Measurements from ENCODE around the gene UMAD1.

Gene UMAD1

DNA sequence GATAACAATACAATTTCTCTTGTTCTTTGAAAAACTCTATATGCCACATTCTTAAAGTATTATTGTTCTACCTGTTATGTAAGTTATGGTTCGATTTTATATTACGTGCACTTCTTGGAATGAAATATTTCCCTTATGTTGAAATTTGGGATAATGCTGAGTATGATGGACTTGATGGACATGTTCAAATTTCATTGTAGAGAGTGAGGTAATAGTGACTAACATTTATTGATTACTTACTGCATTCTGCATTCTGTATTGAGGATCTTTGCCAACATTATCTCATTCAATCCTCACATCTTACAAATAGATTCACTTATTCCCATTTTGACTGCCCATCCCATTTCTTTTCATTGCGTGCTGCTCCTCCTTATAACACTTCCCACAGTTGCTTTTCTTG, 208.3 kb downstream of the UMAD1 start:
- Histone ChIP-seq H3K79me1 (ENCODE audit: low read length) (no peaks in the 10 kb centered on the region), H3K4me3 (ENCODE audit: low read length) (no peak overlapping the region), H3K79me2 (ENCODE audit: control insufficient read depth, insufficient read depth, low read length) (no peaks in the 10 kb centered on the region), H3K36me3 (ENCODE audit: control insufficient read depth, insufficient read depth, low read length) (no peaks in the 10 kb centered on the region), H3K9ac (ENCODE audit: low read length) (no peak overlapping the region), H2AK5ac (ENCODE audit: low read length) (no peak overlapping the region), H3K56ac (ENCODE audit: low read length) (no peak overlapping the region), H3K27me3 (ENCODE audit: insufficient read depth, low read length, poor library complexity) (no peaks in the 10 kb centered on the region), H3K4me1 (ENCODE audit: control insufficient read depth, low read depth, low read length) (no peaks in the 10 kb centered on the region), H3K4ac (ENCODE audit: low read depth, low read length) (no peak overlapping the region), H2BK120ac (ENCODE audit: low read depth, low read length) (no peak overlapping the region), H3K18ac (ENCODE audit: low read length) (no peak overlapping the region), H4K8ac (ENCODE audit: low read depth, low read length) (no peak overlapping the region), H4K5ac (ENCODE audit: low read length) (no peak overlapping the region), H3K23ac (ENCODE audit: low read length) (no peak overlapping the region), H3K27ac (ENCODE audit: low read depth, low read length) (no peak overlapping the region), H2BK15ac (replicated peaks; ENCODE audit: low read depth) (no peak overlapping the region), H3K4me2 (ENCODE audit: low read length) (no peak overlapping the region), H2BK5ac (ENCODE audit: low read length) (no peak overlapping the region)
- WGBS (ENCODE audit: extremely low coverage, insufficient coverage, low lambda C conversion rate), result 100% methylated on average over 1 of the region's 3 CpGs
- DNase-seq, result no peak

DNA sequence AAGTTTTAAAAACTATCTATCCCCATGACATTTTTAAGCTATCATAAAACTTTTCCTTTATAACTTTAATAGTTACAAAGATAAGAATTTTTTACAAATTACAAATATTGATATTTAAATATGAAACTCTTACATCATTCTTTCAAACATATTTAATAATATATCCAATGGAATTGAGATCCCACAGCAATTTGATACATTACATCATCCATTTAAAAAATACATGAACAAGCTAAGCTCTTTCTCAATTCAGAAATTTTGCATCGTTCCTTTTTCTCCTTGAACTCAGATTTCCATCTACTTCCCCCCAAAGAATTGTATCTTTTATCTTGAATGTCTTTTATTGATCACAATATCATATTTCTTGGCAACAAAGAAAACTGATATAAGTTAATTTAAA, 209.6 kb downstream of the UMAD1 start:
- Histone ChIP-seq H2AK5ac (ENCODE audit: low read length) (no peak overlapping the region), H3K4me2 (ENCODE audit: low read length) (no peak overlapping the region), H3K79me2 (ENCODE audit: control insufficient read depth, insufficient read depth, low read length) (no peaks in the 10 kb centered on the region), H4K8ac (ENCODE audit: low read depth, low read length) (no peak overlapping the region), H3K56ac (ENCODE audit: low read length) (no peak overlapping the region), H3K18ac (ENCODE audit: low read length) (no peak overlapping the region), H4K5ac (ENCODE audit: low read length) (no peak overlapping the region), H3K9ac (ENCODE audit: low read length) (no peak overlapping the region), H3K4me3 (ENCODE audit: low read length) (no peak overlapping the region), H2BK5ac (ENCODE audit: low read length) (no peak overlapping the region), H3K36me3 (ENCODE audit: control insufficient read depth, insufficient read depth, low read length) (no peaks in the 10 kb centered on the region), H3K4ac (ENCODE audit: low read depth, low read length) (no peak overlapping the region), H3K27ac (ENCODE audit: low read depth, low read length) (no peak overlapping the region), H3K27me3 (ENCODE audit: insufficient read depth, low read length, poor library complexity) (no peaks in the 10 kb centered on the region), H3K4me1 (ENCODE audit: control insufficient read depth, low read depth, low read length) (no peaks in the 10 kb centered on the region), H3K79me1 (ENCODE audit: low read length) (no peaks in the 10 kb centered on the region), H2BK120ac (ENCODE audit: low read depth, low read length) (no peak overlapping the region), H3K23ac (ENCODE audit: low read length) (no peak overlapping the region), H2BK15ac (replicated peaks; ENCODE audit: low read depth) (no peak overlapping the region)
- DNase-seq, result no peak
- WGBS (ENCODE audit: extremely low coverage, insufficient coverage, low lambda C conversion rate), result no CpG with 5 or more reads among the region's 1 CpG

DNA sequence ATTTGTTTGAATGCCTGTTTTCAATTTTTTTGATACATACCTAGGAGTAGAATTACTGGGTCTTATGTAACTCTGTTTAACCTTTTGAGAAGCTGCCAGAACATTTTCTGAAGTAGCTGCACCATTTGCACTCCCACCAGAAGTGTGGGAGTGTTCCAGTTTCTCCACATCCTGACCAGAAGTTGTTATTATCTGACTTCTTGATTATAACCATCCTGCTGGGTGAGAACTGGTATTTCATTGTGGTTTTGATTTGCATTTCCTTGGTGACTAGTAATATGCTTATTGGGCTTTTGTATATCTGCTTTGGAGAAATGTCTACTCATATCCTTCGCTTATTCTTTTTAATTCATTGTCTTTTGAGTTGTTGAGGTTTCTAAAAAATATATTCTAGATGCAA, 210.8 kb downstream of the UMAD1 start:
- no peak overlapping the region for H3K4me3 ChIP-seq (ENCODE audit: low read length)
- no peaks in the 10 kb centered on the region for H3K27me3 ChIP-seq (ENCODE audit: insufficient read depth, low read length, poor library complexity)
- no peak overlapping the region for H3K27ac ChIP-seq (ENCODE audit: low read depth, low read length)
- H2AK5ac ChIP-seq (ENCODE audit: low read length), result no peak overlapping the region
- H3K4me1 ChIP-seq (ENCODE audit: control insufficient read depth, low read depth, low read length), result no peaks in the 10 kb centered on the region
- no peak overlapping the region for H3K23ac ChIP-seq (ENCODE audit: low read length)
- H2BK120ac ChIP-seq (ENCODE audit: low read depth, low read length), result no peak overlapping the region
- H3K79me2 ChIP-seq (ENCODE audit: control insufficient read depth, insufficient read depth, low read length), result no peaks in the 10 kb centered on the region
- no peak overlapping the region for H3K4me2 ChIP-seq (ENCODE audit: low read length)
- H3K18ac ChIP-seq (ENCODE audit: low read length), result no peak overlapping the region
- no peak overlapping the region for H4K8ac ChIP-seq (ENCODE audit: low read depth, low read length)
- no peak overlapping the region for H3K4ac ChIP-seq (ENCODE audit: low read depth, low read length)
- no peak overlapping the region for H3K56ac ChIP-seq (ENCODE audit: low read length)
- H3K36me3 ChIP-seq (ENCODE audit: control insufficient read depth, insufficient read depth, low read length), result no peaks in the 10 kb centered on the region
- H2BK5ac ChIP-seq (ENCODE audit: low read length), result no peak overlapping the region
- no peak overlapping the region for H2BK15ac ChIP-seq (replicated peaks; ENCODE audit: low read depth)
- no peak overlapping the region for H3K9ac ChIP-seq (ENCODE audit: low read length)
- no peaks in the 10 kb centered on the region for H3K79me1 ChIP-seq (ENCODE audit: low read length)
- no peak overlapping the region for H4K5ac ChIP-seq (ENCODE audit: low read length)
- DNase-seq, result no peak
- no CpG with 5 or more reads among the region's 1 CpG for WGBS (ENCODE audit: extremely low coverage, insufficient coverage, low lambda C conversion rate)

DNA sequence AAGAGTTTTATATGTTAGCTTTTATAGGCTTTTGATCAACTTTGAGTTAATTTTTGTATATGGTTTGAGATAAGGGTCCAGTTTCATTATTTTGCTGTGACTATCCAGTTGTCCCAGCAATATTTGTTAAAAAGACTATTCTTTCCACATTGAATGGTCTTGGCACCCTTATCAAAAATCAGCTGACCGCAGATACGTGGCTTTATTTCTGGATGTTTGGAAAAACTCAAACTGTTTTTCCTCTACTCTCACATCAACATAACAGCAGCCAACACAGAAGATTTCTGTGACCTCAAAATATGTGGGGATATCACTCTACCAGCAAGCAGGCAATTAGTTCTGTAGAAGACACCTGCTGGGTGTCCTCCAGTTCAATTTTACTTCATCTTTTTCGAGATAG, 211.4 kb downstream of the UMAD1 start:
- H2AK5ac ChIP-seq (ENCODE audit: low read length), result no peak overlapping the region
- no CpG with 5 or more reads among the region's 3 CpGs for WGBS (ENCODE audit: extremely low coverage, insufficient coverage, low lambda C conversion rate)

DNA sequence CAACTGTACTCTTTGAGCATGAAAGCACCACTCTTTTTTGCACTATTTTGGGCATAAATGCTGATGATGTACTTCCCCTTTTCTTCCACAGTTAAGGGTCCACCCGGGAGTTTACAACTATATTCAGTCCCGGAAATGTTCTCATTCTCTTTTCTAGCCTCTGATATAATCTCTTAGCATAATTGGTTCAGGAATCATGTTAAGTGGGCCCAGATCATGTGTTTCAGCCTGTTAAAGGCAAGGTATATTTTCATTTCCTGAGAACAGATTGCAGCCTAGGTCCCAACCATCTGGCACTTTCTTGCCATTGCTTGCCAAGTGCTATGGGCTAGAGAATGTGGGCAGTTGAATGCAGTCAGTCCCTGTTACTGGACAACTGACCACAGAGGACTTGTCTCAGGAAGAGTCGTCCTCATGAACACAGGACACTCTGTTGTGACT, 216.6 kb downstream of the UMAD1 start:
- H4K8ac ChIP-seq (ENCODE audit: low read depth, low read length), result no peak overlapping the region
- H2BK120ac ChIP-seq (ENCODE audit: low read depth, low read length), result no peak overlapping the region
- DNase-seq, result no peak
- H3K56ac ChIP-seq (ENCODE audit: low read length), result no peak overlapping the region
- no peaks in the 10 kb centered on the region for H3K27me3 ChIP-seq (ENCODE audit: insufficient read depth, low read length, poor library complexity)
- H3K4me1 ChIP-seq (ENCODE audit: control insufficient read depth, low read depth, low read length), result no peaks in the 10 kb centered on the region
- H3K4me2 ChIP-seq (ENCODE audit: low read length), result no peak overlapping the region
- H2AK5ac ChIP-seq (ENCODE audit: low read length), result no peak overlapping the region
- H3K4ac ChIP-seq (ENCODE audit: low read depth, low read length), result no peak overlapping the region
- no peaks in the 10 kb centered on the region for H3K79me2 ChIP-seq (ENCODE audit: control insufficient read depth, insufficient read depth, low read length)
- WGBS (ENCODE audit: extremely low coverage, insufficient coverage, low lambda C conversion rate), result no CpG with 5 or more reads among the region's 3 CpGs
- no peak overlapping the region for H4K5ac ChIP-seq (ENCODE audit: low read length)
- no peak overlapping the region for H3K4me3 ChIP-seq (ENCODE audit: low read length)
- H3K27ac ChIP-seq (ENCODE audit: low read depth, low read length), result no peak overlapping the region
- H3K36me3 ChIP-seq (ENCODE audit: control insufficient read depth, insufficient read depth, low read length), result no peaks in the 10 kb centered on the region
- H3K18ac ChIP-seq (ENCODE audit: low read length), result no peak overlapping the region
- H3K23ac ChIP-seq (ENCODE audit: low read length), result no peak overlapping the region
- H3K9ac ChIP-seq (ENCODE audit: low read length), result no peak overlapping the region
- no peak overlapping the region for H2BK15ac ChIP-seq (replicated peaks; ENCODE audit: low read depth)
- no peak overlapping the region for H2BK5ac ChIP-seq (ENCODE audit: low read length)
- no peaks in the 10 kb centered on the region for H3K79me1 ChIP-seq (ENCODE audit: low read length)

More for the DNA sequence above, 211.4 kb downstream of the UMAD1 start:
- Histone ChIP-seq H3K27me3 (ENCODE audit: insufficient read depth, low read length, poor library complexity) (no peaks in the 10 kb centered on the region), H2BK5ac (ENCODE audit: low read length) (no peak overlapping the region), H3K9ac (ENCODE audit: low read length) (no peak overlapping the region), H2BK120ac (ENCODE audit: low read depth, low read length) (no peak overlapping the region), H3K4me2 (ENCODE audit: low read length) (no peak overlapping the region), H3K23ac (ENCODE audit: low read length) (no peak overlapping the region), H3K36me3 (ENCODE audit: control insufficient read depth, insufficient read depth, low read length) (no peaks in the 10 kb centered on the region), H4K8ac (ENCODE audit: low read depth, low read length) (no peak overlapping the region), H3K4me3 (ENCODE audit: low read length) (no peak overlapping the region), H3K79me1 (ENCODE audit: low read length) (no peaks in the 10 kb centered on the region), H2BK15ac (replicated peaks; ENCODE audit: low read depth) (no peak overlapping the region), H3K4me1 (ENCODE audit: control insufficient read depth, low read depth, low read length) (no peaks in the 10 kb centered on the region), H3K79me2 (ENCODE audit: control insufficient read depth, insufficient read depth, low read length) (no peaks in the 10 kb centered on the region), H3K18ac (ENCODE audit: low read length) (no peak overlapping the region), H3K27ac (ENCODE audit: low read depth, low read length) (no peak overlapping the region), H3K56ac (ENCODE audit: low read length) (no peak overlapping the region), H3K4ac (ENCODE audit: low read depth, low read length) (no peak overlapping the region), H4K5ac (ENCODE audit: low read length) (no peak overlapping the region)
- no peak for DNase-seq

DNA sequence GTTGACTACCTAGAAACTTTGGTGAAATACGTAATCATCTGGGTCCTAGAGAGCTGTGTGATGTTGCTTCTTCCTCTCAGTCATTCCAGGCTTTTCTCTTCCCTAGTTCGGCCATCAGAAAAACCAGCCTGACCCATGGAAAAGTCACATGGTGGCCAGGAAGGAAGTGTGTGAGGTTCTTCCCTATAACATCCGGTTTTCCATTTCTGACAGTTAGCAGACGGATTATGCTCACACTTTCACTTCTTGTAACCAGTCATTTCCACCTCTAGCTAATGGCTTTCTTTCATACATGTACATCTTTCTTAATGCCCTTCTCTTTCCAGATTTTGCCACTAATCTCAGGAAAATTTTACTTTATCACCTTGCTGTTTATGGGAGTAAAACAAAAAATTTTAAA, 218.0 kb downstream of the UMAD1 start:
- Histone ChIP-seq H3K9ac (ENCODE audit: low read length) (no peak overlapping the region), H3K18ac (ENCODE audit: low read length) (no peak overlapping the region), H2BK5ac (ENCODE audit: low read length) (no peak overlapping the region), H4K8ac (ENCODE audit: low read depth, low read length) (no peak overlapping the region), H3K4me1 (ENCODE audit: control insufficient read depth, low read depth, low read length) (no peaks in the 10 kb centered on the region), H2BK15ac (replicated peaks; ENCODE audit: low read depth) (no peak overlapping the region), H3K4me2 (ENCODE audit: low read length) (no peak overlapping the region), H3K4me3 (ENCODE audit: low read length) (no peak overlapping the region), H3K79me2 (ENCODE audit: control insufficient read depth, insufficient read depth, low read length) (no peaks in the 10 kb centered on the region), H3K56ac (ENCODE audit: low read length) (no peak overlapping the region), H3K79me1 (ENCODE audit: low read length) (no peaks in the 10 kb centered on the region), H3K36me3 (ENCODE audit: control insufficient read depth, insufficient read depth, low read length) (no peaks in the 10 kb centered on the region), H4K5ac (ENCODE audit: low read length) (no peak overlapping the region), H2BK120ac (ENCODE audit: low read depth, low read length) (no peak overlapping the region), H2AK5ac (ENCODE audit: low read length) (no peak overlapping the region), H3K27ac (ENCODE audit: low read depth, low read length) (no peak overlapping the region), H3K23ac (ENCODE audit: low read length) (no peak overlapping the region), H3K27me3 (ENCODE audit: insufficient read depth, low read length, poor library complexity) (no peaks in the 10 kb centered on the region), H3K4ac (ENCODE audit: low read depth, low read length) (no peak overlapping the region)
- WGBS (ENCODE audit: extremely low coverage, insufficient coverage, low lambda C conversion rate), result no CpG with 5 or more reads among the region's 4 CpGs
- no peak for DNase-seq
